AG04449 (cell line): Measurements from ENCODE around the gene SLIT2.

Experiments
- CTCF ChIA-PET: fragments of 350-600 bp; formaldehyde crosslinking; extraction: SDS; loops from one replicate; lab custom pipeline; 2021; ENCODE audit warnings: antibody characterized with exemption; lab: Yijun Ruan, JAX
- POLR2A ChIA-PET: fragments of 400-600, 350-600 bp; formaldehyde crosslinking; extraction: SDS; loops from one replicate; lab custom pipeline; 2020; ENCODE audit warnings: antibody characterized with exemption, inconsistent platforms; lab: Yijun Ruan, JAX
- DNase-seq: peaks from one replicate; pipeline ENCODE4 v3.0.0-alpha.2; 2010; ENCODE audit warnings: low read depth, low spot score
- H3K4me3 ChIP-seq: 2 replicates; pipeline ENCODE4 v1.5.1; 2011; ENCODE audit warnings: low read depth, mild to moderate bottlenecking, control low read depth, low read length
- CTCF ChIP-seq: IDR thresholded peaks from one replicate; pipeline ENCODE4 v1.5.1; 2011; ENCODE audit warnings: mild to moderate bottlenecking, moderate library complexity, low read length, control low read depth, inconsistent platforms; ENCODE audit not compliant: insufficient read depth; ENCODE audit errors: missing control alignments

The SLIT2 gene

GRCh38 chr4:20260821-20261220 is 9.1 kb downstream of the SLIT2 start:
- no peak overlapping the region for H3K4me3 ChIP-seq
- no peak for DNase-seq
- TF ChIP-seq CTCF: no peak
- POLR2A ChIA-PET: no interaction called here
- CTCF ChIA-PET: interaction anchor here (1.3 kb wide), 1 partner anchor 9 kb away, joined by 4 read pairs; the partner anchor contains the start of gene SLIT2

- POLR2A ChIA-PET: no interaction called here
- H3K4me3 ChIP-seq: no peak overlapping the region
- no peak for DNase-seq
- no peak for TF ChIP-seq CTCF
- CTCF ChIA-PET: no interaction called here
Measured at GRCh38 chr4:20262221-20262620, 10.5 kb downstream of the SLIT2 start.

GRCh38 chr4:20264688-20265087 is 13.0 kb downstream of the SLIT2 start:
- no peak for TF ChIP-seq CTCF
- no peak overlapping the region for H3K4me3 ChIP-seq
- DNase-seq: no peak
- ChIA-PET POLR2A (no interaction called here), CTCF (interaction anchor here (1.3 to 4.0 kb wide), 3 partner anchors 16 to 280 kb away, joined by 3 to 21 read pairs (median 4); no protein-coding TSS in a partner anchor)

GRCh38 chr4:20265726-20266125 is 14.0 kb downstream of the SLIT2 start:
- no peak for TF ChIP-seq CTCF
- H3K4me3 ChIP-seq: no peak overlapping the region
- CTCF ChIA-PET: interaction anchor here (0.9 to 4.0 kb wide), 4 partner anchors 17 to 279 kb away, joined by 3 to 21 read pairs (median 4); no protein-coding TSS in a partner anchor
- POLR2A ChIA-PET: no interaction called here
- DNase-seq: no peak

GRCh38 chr4:20266215-20267082 is 14.7 kb downstream of the SLIT2 start:
- H3K4me3 ChIP-seq: no peak overlapping the region
- ChIA-PET POLR2A (no interaction called here), CTCF (interaction anchor here (0.9 to 4.0 kb wide), 4 partner anchors 17 to 278 kb away, joined by 3 to 21 read pairs (median 4); no protein-coding TSS in a partner anchor)
- TF ChIP-seq CTCF: no peak
- DNase-seq: no peak

GRCh38 chr4:20268028-20268427 is 16.3 kb downstream of the SLIT2 start:
- no peak for TF ChIP-seq CTCF
- no peak overlapping the region for H3K4me3 ChIP-seq
- ChIA-PET CTCF (interaction anchor here (0.9 to 1.4 kb wide), 2 partner anchors 9 to 276 kb away, joined by 3 to 4 read pairs; no protein-coding TSS in a partner anchor), POLR2A (no interaction called here)
- DNase-seq: no peak
